Duodenal mucosa (tissue), 2 donors: Measurements from ENCODE around the gene GNG14.

Source experiments
- H3K27ac ChIP-seq: one replicate; pipeline ENCODE4 v1.7.0; 2013; ENCODE audit warnings: low read depth, low read length
- H3K27me3 ChIP-seq, 2 donors: one replicate each; pipeline ENCODE4 v1.7.0; 2013; ENCODE audit warnings: low read length in 2 of 2, control low read depth in 1 of 2; ENCODE audit not compliant: insufficient read depth in 2 of 2, control insufficient read depth in 1 of 2
- H3K36me3 ChIP-seq, 2 donors: one replicate each; pipeline ENCODE4 v1.7.0; 2013; ENCODE audit warnings: low read length in 2 of 2, control low read depth in 1 of 2; ENCODE audit not compliant: insufficient read depth in 2 of 2, control insufficient read depth in 1 of 2
- H3K4me1 ChIP-seq, 2 donors: one replicate each; pipeline ENCODE4 v1.7.0; 2013; ENCODE audit warnings: low read length in 2 of 2, control low read depth in 1 of 2; ENCODE audit not compliant: insufficient read depth in 2 of 2, control insufficient read depth in 1 of 2
- H3K4me3 ChIP-seq, 2 donors: one replicate each; pipeline ENCODE4 v1.7.0; 2013; ENCODE audit warnings: low read length in 2 of 2, low read depth in 1 of 2
- H3K9ac ChIP-seq, 2 donors: one replicate each; pipeline ENCODE4 v1.7.0; 2013; ENCODE audit warnings: low read length in 2 of 2, low read depth in 1 of 2
- H3K9me3 ChIP-seq, 2 donors: one replicate each; pipeline ENCODE4 v1.7.0; 2013; ENCODE audit warnings: low read length in 2 of 2, control low read depth in 1 of 2; ENCODE audit not compliant: control insufficient read depth in 1 of 2

GNG14 gene

GRCh38 chr19:12649941-12650340, 37.9 kb upstream of the GNG14 start:
- H3K9ac ChIP-seq, result no peak overlapping the region
- H3K4me3 ChIP-seq, result no peak overlapping the region
- no peaks in the 10 kb centered on the region for H3K9me3 ChIP-seq
- H3K27ac ChIP-seq, result no peak overlapping the region
- no peaks in the 10 kb centered on the region for H3K27me3 ChIP-seq
- H3K36me3 ChIP-seq, result peaks cover 0 to 8% of the 10 kb centered on the region in 2 donors
- H3K4me1 ChIP-seq, result peaks cover 5% of the 10 kb centered on the region in 2 donors

GRCh38 chr19:12652219-12652618, 35.6 kb upstream of the GNG14 start:
- H3K27me3 ChIP-seq, result no peaks in the 10 kb centered on the region
- H3K27ac ChIP-seq, result no peak overlapping the region
- no peaks in the 10 kb centered on the region for H3K9me3 ChIP-seq
- peaks cover 5% of the 10 kb centered on the region in 2 donors for H3K4me1 ChIP-seq
- H3K36me3 ChIP-seq, result peaks cover 3 to 27% of the 10 kb centered on the region in 2 donors
- H3K4me3 ChIP-seq, result no peak overlapping the region
- no peak overlapping the region for H3K9ac ChIP-seq

GRCh38 chr19:12655546-12655945, 32.3 kb upstream of the GNG14 start:
- H3K9me3 ChIP-seq, result no peaks in the 10 kb centered on the region
- H3K36me3 ChIP-seq, result peaks cover 3 to 36% of the 10 kb centered on the region in 2 donors
- H3K27ac ChIP-seq, result no peak overlapping the region
- H3K9ac ChIP-seq, result no peak overlapping the region
- no peak overlapping the region for H3K4me3 ChIP-seq
- H3K27me3 ChIP-seq, result no peaks in the 10 kb centered on the region
- no peaks in the 10 kb centered on the region for H3K4me1 ChIP-seq

DNA sequence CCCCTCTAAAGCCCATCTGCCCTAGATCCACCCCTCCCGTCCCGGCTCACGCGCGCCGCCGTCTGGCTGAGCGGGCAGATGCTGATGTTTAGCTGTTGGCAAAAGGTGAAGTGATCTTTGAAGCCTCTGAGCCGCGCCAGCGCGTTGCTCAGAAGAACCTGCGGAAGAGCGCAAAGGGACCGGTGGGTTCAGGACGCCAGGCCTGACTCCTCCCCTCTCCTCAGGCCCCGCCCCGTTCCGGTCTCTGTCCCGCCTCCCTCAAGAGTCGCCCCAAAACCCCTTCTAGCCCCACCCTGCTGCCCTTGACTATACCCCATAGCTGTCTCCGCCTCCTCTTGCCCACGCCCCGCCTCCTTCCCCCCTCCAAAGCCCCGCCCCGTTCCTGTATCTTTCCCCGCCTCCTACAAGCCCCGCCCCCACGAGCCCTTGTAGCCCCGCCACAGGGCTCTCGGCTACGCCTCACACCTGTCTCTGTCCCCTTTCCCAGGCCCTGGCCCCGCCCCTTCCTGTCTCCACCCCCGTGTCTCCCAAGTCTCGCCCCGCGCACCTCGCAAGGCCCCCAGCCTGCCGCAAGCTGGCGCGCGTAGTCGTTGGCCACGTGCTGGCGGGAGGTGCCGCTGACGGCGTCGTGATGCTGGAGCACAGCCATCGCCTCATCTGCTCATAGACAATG, 30.8 kb upstream of the GNG14 start:
- Histone ChIP-seq H3K36me3 (peaks cover 3 to 43% of the 10 kb centered on the region in 2 donors), H3K27me3 (no peaks in the 10 kb centered on the region), H3K4me3 (no peak overlapping the region), H3K27ac (no peak overlapping the region), H3K9ac (no peak overlapping the region), H3K9me3 (no peaks in the 10 kb centered on the region), H3K4me1 (no peaks in the 10 kb centered on the region)

DNA sequence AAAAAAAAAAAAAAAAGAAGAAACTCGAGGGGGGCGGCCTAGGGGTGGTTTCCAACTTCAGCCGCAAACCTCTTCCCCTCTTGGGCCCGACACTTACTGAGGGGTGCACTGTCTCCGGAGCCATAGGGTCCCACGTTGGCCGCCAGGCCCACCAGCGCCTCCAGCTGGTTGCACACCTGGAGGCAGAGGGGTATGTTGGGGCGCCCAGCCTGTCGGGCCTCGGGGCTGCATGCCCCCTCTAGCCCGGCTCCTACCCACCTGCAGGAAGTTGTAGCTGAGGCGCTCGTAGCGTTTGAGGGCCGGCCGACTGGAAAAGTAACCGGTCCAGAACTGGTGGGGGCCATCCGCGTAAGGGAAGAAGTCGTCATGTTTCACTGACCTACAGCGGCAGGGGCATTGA, 29.8 kb upstream of the GNG14 start:
- Histone ChIP-seq H3K36me3 (peaks cover 3 to 42% of the 10 kb centered on the region in 2 donors), H3K9ac (no peak overlapping the region), H3K9me3 (no peaks in the 10 kb centered on the region), H3K4me3 (no peak overlapping the region), H3K27ac (no peak overlapping the region), H3K4me1 (no peaks in the 10 kb centered on the region), H3K27me3 (no peaks in the 10 kb centered on the region)

DNA sequence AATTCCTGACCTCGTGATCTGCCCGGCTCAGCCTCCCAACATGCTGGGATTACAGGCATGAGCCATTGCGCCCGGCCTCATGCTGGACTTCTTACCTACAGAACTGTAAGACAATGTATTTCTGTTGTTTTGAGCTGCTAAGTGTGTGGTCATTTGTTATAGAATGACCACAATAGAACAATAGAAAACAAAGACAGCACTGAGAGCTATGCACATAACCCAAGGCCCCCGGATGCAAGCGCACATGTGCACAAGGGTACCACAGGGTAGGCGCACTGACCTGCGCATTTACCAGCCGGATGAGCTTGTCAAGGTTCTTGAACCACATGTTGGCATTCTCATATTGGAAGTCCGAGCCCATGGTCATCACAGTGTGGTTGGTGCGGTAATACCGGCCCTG, 26.8 kb upstream of the GNG14 start:
- Histone ChIP-seq H3K9ac (no peak overlapping the region), H3K27ac (no peak overlapping the region), H3K36me3 (peaks cover 3 to 35% of the 10 kb centered on the region in 2 donors), H3K27me3 (no peaks in the 10 kb centered on the region), H3K4me1 (peaks cover 7 to 17% of the 10 kb centered on the region in 2 donors), H3K4me3 (no peak overlapping the region), H3K9me3 (no peaks in the 10 kb centered on the region)

GRCh38 chr19:12664406-12665280, 23.2 kb upstream of the GNG14 start:
- no peak overlapping the region for H3K27ac ChIP-seq

DNA sequence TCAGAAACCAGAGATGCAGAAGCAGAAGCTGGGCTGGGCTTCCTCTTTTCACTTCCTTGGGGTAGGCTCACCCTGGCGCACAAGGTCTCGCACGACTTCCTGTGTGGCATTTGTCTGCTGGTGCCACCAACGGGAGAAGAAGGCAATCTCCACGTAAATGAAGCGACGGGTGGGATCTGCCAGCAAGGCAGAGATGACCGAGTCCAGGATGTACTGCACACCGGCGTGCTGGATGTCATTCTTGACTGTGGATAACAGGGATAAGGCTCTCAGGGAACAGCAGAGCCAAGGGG, 22.6 kb upstream of the GNG14 start:
- Histone ChIP-seq H3K27ac (no peak overlapping the region), H3K4me3 (peak overlapping the region; percentile 90 to 92), H3K9me3 (no peaks in the 10 kb centered on the region), H3K36me3 (peaks cover 4 to 22% of the 10 kb centered on the region in 2 donors), H3K4me1 (peaks cover 32 to 45% of the 10 kb centered on the region in 2 donors), H3K27me3 (no peaks in the 10 kb centered on the region), H3K9ac (peak overlapping the region; percentile 13 to 90)

More at GRCh38 chr19:12664406-12665280, 23.2 kb upstream of the GNG14 start:
- Histone ChIP-seq H3K9ac (no peak overlapping the region), H3K36me3 (peaks cover 4 to 26% of the 10 kb centered on the region in 2 donors), H3K9me3 (no peaks in the 10 kb centered on the region), H3K4me1 (peaks cover 29 to 42% of the 10 kb centered on the region in 2 donors), H3K4me3 (no peak overlapping the region), H3K27me3 (no peaks in the 10 kb centered on the region)

DNA sequence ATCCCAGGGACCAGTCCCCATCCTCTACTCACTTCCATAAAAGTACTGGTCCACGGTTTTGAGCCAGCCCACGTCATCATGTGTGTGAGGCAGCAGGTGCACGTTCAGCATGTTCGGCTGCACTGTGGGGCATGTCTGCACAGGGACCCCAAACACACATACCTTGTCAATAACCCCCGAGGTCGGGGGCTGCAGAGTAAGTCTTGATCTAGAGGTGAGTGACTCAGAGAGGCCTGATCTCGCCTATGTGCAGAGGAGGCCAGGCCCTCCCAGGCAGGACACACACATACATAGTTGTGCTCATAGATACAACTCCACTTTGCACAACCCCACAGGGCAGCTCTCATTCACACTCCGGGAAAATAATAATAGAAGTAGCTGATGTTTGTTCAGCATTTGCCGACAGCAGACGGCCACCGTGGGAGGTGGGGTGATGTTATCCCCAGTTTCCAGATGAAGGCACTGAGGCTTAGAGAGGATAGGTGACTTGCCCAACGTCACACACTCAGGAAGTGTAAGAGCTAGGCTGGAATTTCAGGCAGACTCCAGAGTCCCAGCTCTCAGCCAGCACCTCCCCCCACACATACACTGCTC, 22.0 kb upstream of the GNG14 start:
- Histone ChIP-seq H3K4me3 (peak overlapping the region; percentile 90 to 92), H3K36me3 (peaks cover 4 to 20% of the 10 kb centered on the region in 2 donors), H3K27me3 (no peaks in the 10 kb centered on the region), H3K9me3 (no peaks in the 10 kb centered on the region), H3K27ac (no peak overlapping the region), H3K9ac (peak overlapping the region; percentile 78 to 90), H3K4me1 (peaks cover 37 to 51% of the 10 kb centered on the region in 2 donors)
